ENCODE results near the gene ARHGAP21. TPM values are rescaled to one million over a fixed set of nuclear protein-coding genes. Genes with fewer than 3 reads are reported as not detected.

Gene ARHGAP21
- total and polyA plus RNA-seq, 4 donors, result 18.8 to 138 (median 46.1) TPM

DNA sequence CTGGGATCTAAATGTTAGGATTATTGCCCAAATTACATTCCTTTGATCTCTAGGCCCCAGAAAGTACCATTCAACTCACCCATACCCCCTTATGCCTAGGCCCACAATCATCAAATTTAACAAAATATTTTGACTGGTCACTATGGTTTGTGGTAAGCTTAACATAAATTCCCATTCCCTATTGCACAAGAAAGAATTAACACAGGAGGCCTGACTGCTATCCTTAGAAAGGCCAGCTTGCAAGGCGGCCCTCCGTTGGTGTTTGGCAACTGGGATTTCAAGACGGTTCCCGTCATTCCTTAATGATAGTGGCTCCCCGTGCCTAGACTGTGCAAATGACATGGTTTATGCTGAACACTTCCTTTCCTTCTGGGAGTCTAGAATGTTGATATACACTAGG lies 29.6 kb downstream of the ARHGAP21 start:
- Histone ChIP-seq H3K4me3 (no peak overlapping the region), H3K9ac (ENCODE audit: insufficient read depth in 1 of 2, low read length in 2 of 2) (no peak overlapping the region), H3K9me3 (ENCODE audit: control insufficient read depth in 4 of 4, insufficient read depth in 3 of 4, low read length in 3 of 4) (no peaks in the 10 kb centered on the region), H3K36me3 (ENCODE audit: control insufficient read depth in 4 of 4, insufficient read depth in 4 of 4, low read length in 4 of 4) (no peaks in the 10 kb centered on the region), H3K4me1 (ENCODE audit: control insufficient read depth in 5 of 5, insufficient read depth in 5 of 5, low read length in 5 of 5) (peaks cover 0 to 23% (median 0%) of the 10 kb centered on the region in 5 donors), H3K27me3 (ENCODE audit: control insufficient read depth in 3 of 3, insufficient read depth in 3 of 3, low read length in 2 of 3) (no peaks in the 10 kb centered on the region), H3K27ac (ENCODE audit: low read depth in 1 of 2, low read length in 1 of 2) (no peak overlapping the region)
- DNase-seq (no peak), ATAC-seq (ENCODE audit: insufficient read depth, low FRiP score) (no peak)
- 86 to 89% methylated on average over 5 of the region's 5 CpGs for WGBS, 2 donors
- TF ChIP-seq, protein P1, sequence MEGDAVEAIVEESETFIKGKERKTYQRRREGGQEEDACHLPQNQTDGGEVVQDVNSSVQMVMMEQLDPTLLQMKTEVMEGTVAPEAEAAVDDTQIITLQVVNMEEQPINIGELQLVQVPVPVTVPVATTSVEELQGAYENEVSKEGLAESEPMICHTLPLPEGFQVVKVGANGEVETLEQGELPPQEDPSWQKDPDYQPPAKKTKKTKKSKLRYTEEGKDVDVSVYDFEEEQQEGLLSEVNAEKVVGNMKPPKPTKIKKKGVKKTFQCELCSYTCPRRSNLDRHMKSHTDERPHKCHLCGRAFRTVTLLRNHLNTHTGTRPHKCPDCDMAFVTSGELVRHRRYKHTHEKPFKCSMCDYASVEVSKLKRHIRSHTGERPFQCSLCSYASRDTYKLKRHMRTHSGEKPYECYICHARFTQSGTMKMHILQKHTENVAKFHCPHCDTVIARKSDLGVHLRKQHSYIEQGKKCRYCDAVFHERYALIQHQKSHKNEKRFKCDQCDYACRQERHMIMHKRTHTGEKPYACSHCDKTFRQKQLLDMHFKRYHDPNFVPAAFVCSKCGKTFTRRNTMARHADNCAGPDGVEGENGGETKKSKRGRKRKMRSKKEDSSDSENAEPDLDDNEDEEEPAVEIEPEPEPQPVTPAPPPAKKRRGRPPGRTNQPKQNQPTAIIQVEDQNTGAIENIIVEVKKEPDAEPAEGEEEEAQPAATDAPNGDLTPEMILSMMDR (IDR thresholded peaks at IDR 0.05; ENCODE audit: control extremely low read depth, extremely low read depth), result no peak

DNA sequence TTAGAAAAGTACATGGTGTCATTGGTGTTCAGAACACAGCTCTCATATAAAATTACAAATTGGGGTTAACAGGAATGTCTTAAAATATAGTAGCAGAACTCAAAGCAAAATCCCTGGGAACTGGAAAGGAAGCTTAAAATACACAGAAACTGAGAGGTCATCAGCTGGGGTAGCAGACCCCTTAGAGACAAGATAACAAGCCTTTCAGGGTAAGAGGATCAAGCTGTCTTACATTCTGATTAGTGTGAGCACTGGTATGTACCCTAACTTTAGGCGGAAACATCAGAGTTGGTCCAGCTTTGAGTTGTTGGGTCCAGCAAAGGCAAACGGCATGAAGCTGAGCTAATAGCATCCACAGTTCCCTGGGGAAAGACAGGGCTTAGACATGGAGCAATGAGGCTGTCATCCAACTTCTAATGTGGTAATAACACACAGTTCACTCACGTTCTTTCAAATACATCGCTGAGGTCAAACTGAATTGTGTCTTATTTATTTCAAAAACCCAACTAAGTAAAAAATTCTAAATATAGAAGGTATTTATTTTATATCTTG lies 32.6 kb downstream of the ARHGAP21 start:
- H3K36me3 ChIP-seq (ENCODE audit: control insufficient read depth in 4 of 4, insufficient read depth in 4 of 4, low read length in 4 of 4), result peaks cover 0 to 4% (median 0%) of the 10 kb centered on the region in 4 donors
- 75 to 85% methylated on average over 4 of the region's 4 CpGs for WGBS, 2 donors
- peaks cover 0 to 26% (median 0%) of the 10 kb centered on the region in 5 donors for H3K4me1 ChIP-seq (ENCODE audit: control insufficient read depth in 5 of 5, insufficient read depth in 5 of 5, low read length in 5 of 5)
- TF ChIP-seq, protein P1 (IDR thresholded peaks at IDR 0.05; ENCODE audit: control extremely low read depth, extremely low read depth), result no peak
- H3K27ac ChIP-seq (ENCODE audit: low read depth in 1 of 2, low read length in 1 of 2), result no peak overlapping the region
- no peak overlapping the region for H3K4me3 ChIP-seq
- ATAC-seq (ENCODE audit: insufficient read depth, low FRiP score) (no peak), DNase-seq (peak in 1 of 3 donors; percentile 47)
- no peaks in the 10 kb centered on the region for H3K9me3 ChIP-seq (ENCODE audit: control insufficient read depth in 4 of 4, insufficient read depth in 3 of 4, low read length in 3 of 4)
- no peak overlapping the region for H3K9ac ChIP-seq (ENCODE audit: insufficient read depth in 1 of 2, low read length in 2 of 2)
- H3K27me3 ChIP-seq (ENCODE audit: control insufficient read depth in 3 of 3, insufficient read depth in 3 of 3, low read length in 2 of 3), result no peaks in the 10 kb centered on the region

- no peak overlapping the region for H3K4me3 ChIP-seq
- H3K36me3 ChIP-seq (ENCODE audit: control insufficient read depth in 4 of 4, insufficient read depth in 4 of 4, low read length in 4 of 4), result peaks cover 0 to 4% (median 1%) of the 10 kb centered on the region in 4 donors
- no peaks in the 10 kb centered on the region for H3K27me3 ChIP-seq (ENCODE audit: control insufficient read depth in 3 of 3, insufficient read depth in 3 of 3, low read length in 2 of 3)
- H3K4me1 ChIP-seq (ENCODE audit: control insufficient read depth in 5 of 5, insufficient read depth in 5 of 5, low read length in 5 of 5), result peaks cover 0 to 25% (median 7%) of the 10 kb centered on the region in 5 donors
- H3K27ac ChIP-seq (ENCODE audit: low read depth in 1 of 2, low read length in 1 of 2), result no peak overlapping the region
- DNase-seq (no peak), ATAC-seq (ENCODE audit: insufficient read depth, low FRiP score) (no peak)
- no peaks in the 10 kb centered on the region for H3K9me3 ChIP-seq (ENCODE audit: control insufficient read depth in 4 of 4, insufficient read depth in 3 of 4, low read length in 3 of 4)
- WGBS, 2 donors, result 82 to 93% methylated on average over 4 of the region's 4 CpGs
- TF ChIP-seq, protein P1 (IDR thresholded peaks at IDR 0.05; ENCODE audit: control extremely low read depth, extremely low read depth), result no peak
- no peak overlapping the region for H3K9ac ChIP-seq (ENCODE audit: insufficient read depth in 1 of 2, low read length in 2 of 2)
Observed at GRCh38 chr10:24685958-24686540, 37.6 kb downstream of the ARHGAP21 start.

All from lung (tissue), 12 donors.